Gastrocnemius medialis (tissue), 4 donors: ENCODE results near the gene MAML3.

Experiments
- CTCF ChIP-seq, 5 experiments: fragments of 450-650 bp in 3 of 5; fragments of 200-600 bp in 2 of 5; sonication (generic) in 2 of 5; IDR thresholded peaks in 4 of 5; conservative IDR thresholded peaks in 1 of 5; 1 replicate in 4 of 5; 2 replicates in 1 of 5; pipeline ENCODE4 v1.5.1; 2016 to 2019; ENCODE audit warnings: antibody characterized with exemption in 5 of 5, mild to moderate bottlenecking in 3 of 5, moderate library complexity in 3 of 5
- POLR2A ChIP-seq, 2 donors: fragments of 450-650 bp; IDR thresholded peaks; one replicate each; pipeline ENCODE4 v1.6.1; 2017; ENCODE audit warnings: antibody characterized with exemption in 2 of 2, mild to moderate bottlenecking in 2 of 2, moderate library complexity in 2 of 2

- no peak for TF ChIP-seq CTCF (IDR thresholded peaks at IDR 0.05 in 4 of 5, conservative IDR thresholded peaks at IDR 0.05 in 1 of 5)
- no peak for TF ChIP-seq POLR2A (IDR thresholded peaks at IDR 0.05)
Observed at GRCh38 chr4:140154572-140154891, 548 bp upstream of the MAML3 start.
